GDM1 (cell line): ENCODE measurements around the gene TSPAN11.
"Not testable (repeated sequence)": the region's sequence is repeated elsewhere in the genome, so short reads cannot be mapped to it uniquely, and the experiment has no call there.

Experiments
- DNase-seq: peaks from one replicate; lab custom pipeline; 2025; lab: John Stamatoyannopoulos, UW

The TSPAN11 gene

DNA sequence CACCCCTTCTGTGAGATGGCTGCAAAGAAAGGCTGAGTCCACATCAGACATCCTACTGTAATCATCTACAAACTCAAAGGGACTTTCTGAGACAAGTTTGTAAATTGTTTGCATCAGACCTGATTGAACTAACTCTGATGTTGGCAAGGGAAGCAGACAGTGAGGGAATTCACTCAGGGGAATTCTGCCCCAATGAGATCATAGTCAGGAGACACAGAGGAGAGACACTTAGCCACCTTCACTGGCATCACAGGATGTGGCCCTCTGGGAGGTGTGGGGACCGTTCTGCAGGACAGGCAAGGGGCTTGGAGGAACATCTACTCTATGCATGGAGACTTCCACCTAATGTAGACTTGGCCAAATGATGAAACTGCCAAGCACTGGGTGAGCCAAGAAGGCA, 76.5 kb downstream of the TSPAN11 start:
- DNase-seq: no peak

DNA sequence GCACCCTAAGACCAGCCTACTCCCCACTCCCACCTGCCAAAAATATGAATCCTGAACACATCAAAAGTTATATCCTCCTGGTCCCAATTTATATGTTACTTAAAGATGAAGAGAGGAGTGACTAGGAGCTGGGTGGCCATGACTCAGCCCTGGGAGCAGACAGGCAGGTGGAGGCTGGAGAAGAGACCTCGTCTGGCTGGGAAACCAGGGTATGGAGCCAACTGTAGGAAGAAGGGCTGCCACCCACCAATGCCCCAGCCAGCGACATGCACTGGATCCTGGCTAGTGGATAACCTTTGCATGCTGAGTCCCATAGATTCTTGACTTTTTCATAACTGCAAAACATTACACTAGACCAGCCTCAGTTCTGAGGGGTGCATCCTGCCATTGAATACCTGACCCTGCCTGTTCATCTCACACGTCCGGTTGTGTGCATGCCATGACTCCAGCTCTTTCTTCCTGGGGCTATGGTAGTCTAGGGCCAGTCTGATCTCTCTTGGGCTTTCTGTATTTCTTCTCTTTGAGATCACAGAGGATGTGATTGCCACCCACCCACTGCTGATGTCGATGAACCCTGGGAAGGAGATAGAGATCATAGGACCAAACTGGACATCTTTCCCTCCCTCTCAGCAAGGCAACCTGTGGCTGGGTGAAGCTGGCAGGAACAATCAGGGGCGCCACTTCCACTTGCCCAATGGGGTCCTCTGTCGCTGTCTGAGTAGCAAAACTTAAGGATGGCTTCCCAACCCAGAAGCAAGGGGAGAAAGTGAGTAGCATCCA, 77.5 kb downstream of the TSPAN11 start:
- DNase-seq: no peak

DNA sequence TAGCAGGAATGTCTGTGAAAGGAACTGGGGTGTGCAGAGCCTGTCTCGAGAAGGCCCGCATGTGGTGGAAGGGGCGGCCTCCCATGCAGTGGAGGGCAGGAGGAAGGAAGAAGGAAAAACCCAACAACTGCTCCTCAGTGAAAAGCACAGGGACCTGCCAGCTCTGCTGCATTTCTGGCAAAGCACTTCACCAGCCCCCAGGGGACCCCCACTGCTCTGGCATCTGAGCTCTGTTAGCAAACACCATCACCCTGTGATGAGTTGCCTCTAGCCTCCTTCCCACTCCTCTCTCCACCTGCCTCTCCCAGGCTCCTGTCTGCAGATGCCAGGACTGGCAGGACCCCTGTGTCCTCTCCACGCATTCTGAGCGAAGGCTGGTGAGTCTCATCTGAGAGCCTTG, 78.1 kb downstream of the TSPAN11 start:
- no peak for DNase-seq

DNA sequence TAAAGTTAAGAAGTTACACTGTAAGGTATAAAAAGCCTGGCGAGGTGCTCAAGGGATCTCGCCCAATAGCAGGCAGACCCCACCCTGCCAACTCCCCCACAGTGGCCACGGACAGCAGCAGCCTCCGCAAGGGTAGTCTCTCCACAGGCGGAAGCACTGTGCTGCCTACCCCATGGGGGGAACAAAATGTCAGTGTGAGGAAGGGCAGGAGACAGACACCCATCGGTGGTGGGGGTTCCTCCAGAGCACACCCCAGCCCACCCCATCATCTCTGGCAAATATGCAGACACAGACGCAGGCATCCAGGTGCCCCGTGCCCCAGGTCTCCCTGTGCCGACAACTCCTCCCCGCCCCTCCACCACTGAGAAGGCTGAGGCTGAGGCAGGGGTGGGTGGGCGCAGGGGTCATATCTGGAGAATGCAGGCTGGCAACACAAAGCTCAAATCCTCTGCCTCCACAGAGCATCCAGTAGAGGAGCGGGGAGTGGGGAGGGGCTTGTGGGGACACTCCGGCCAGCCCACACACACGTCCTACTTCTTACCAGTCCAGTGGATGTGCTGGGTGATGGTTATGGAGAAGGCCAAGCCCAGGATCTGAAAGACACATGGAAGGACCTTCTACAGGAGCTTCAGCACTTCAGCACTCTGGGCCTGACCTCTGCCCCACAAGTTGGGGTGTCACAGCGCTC, 78.9 kb downstream of the TSPAN11 start:
- no peak for DNase-seq

DNA sequence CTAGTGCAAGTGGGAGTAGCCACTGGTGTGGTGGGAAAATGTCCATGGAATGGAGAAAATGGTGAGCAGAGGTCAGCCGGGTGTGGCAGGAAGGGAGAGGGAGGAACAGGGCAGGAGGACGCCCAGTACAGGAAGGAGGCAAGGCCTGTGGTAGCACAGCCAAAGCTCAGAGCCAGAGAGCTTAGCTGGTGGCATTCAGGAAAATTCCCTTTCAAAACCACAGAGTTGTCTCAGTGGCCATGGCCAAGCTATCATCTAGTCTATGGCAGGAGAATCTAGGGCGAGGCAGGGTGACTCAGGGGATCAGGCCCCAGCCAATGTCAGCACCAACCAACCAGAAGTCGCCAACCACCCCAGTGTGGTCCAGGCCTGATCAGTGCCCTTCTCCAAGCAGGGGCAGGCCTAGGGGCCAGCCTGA, 79.4 kb downstream of the TSPAN11 start:
- no peak for DNase-seq

DNA sequence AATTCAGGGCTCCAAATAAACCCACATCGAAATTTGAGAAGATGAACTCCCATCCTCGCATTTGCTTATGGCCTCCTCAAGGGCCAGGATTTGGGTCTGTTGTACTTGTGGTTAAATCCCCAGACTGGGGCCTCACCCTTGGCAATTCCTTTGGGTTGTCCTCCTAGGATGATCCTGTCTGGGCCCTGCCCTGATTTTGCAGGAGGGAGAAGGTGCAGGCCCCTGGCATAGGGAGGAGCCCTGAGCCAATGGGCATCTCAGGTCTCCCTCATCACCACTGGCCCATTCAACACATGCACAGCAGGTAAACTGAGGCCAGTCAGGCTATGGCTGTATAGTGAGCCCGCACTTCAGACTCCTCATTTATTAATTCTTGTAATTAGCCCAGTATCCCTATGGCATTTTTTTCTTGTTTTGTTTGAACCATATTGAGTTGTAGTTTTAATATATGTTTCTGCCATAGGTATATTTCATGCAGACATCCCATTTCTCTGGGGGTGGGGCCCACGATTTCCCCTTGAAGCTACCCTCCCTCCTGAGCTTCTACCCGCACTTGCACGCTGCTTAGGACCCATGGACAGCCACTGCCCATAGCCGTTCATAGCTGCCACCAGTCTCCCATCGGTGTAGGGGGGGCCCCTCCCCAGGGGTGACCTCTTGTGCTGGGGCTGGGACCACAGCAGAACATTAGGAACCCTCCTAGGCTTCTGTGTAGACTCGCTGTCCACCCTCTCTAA, 80.0 kb downstream of the TSPAN11 start:
- no peak for DNase-seq

DNA sequence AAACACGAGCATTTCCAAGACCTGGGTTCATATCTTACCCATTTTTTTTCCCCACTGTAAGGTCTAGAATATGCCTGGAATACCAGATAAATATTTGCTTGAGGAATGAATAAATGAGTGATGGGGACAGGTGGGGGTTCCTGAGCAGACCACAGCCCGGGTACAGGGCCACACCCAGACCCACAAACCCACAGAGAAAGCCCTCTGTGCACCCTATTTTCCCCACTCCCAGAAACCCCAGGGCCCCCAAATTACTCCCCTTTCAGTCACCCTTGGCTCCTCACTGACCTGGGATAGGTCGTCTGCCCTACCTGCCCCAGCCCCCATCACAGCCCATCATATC, 80.6 kb downstream of the TSPAN11 start:
- DNase-seq: no peak

DNA sequence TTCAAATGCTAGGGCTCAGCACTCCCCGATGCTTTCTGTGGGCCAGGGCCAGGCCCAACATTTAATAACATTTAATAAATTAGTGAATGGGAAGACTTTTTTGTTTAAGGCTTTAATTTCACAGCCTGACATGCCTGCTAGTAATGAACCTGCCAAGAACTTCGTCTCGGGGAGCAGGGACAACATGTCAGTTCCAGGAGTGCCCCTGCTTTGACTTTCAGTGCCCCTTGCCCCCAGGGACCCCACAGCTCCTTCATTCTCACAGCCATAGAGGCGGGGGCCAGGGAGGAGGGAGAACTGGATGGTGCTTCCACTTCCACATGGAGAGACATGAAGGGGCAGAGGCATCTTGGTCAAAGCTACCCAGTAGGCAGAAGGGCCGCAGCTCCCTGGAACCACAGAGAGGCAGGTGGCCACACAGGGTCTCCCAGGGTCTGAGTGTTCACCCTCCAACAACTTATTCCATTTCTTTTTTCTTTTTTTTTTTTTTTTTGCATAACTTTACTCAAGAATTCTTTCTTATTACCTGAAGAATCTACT, 81.2 kb downstream of the TSPAN11 start:
- no peak for DNase-seq

DNA sequence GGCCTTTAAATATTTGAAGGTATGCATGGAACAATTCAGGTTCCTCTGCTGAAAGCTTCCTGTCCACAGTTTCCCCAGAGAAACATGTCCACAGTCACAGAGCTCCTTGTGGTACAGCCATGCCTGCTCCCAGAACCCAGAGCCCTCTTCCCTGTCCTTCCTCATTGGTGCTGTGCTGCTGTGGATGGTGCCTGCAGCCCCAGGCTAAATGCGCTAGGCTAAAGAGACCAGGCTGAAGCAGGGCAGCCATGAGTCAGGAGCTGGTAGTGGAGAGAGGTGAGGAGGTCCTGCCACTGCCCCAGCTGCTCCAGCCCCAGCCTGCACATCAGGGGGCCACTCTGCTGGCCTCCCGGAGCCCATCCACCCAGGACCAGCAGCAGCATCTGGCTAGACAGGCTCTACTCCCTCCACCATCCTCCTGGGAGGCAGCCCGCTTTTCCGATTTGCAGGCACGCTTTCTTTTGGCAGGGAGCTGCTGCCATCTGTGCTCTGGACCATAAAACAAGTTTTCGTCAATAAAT, 81.8 kb downstream of the TSPAN11 start:
- no peak for DNase-seq

DNA sequence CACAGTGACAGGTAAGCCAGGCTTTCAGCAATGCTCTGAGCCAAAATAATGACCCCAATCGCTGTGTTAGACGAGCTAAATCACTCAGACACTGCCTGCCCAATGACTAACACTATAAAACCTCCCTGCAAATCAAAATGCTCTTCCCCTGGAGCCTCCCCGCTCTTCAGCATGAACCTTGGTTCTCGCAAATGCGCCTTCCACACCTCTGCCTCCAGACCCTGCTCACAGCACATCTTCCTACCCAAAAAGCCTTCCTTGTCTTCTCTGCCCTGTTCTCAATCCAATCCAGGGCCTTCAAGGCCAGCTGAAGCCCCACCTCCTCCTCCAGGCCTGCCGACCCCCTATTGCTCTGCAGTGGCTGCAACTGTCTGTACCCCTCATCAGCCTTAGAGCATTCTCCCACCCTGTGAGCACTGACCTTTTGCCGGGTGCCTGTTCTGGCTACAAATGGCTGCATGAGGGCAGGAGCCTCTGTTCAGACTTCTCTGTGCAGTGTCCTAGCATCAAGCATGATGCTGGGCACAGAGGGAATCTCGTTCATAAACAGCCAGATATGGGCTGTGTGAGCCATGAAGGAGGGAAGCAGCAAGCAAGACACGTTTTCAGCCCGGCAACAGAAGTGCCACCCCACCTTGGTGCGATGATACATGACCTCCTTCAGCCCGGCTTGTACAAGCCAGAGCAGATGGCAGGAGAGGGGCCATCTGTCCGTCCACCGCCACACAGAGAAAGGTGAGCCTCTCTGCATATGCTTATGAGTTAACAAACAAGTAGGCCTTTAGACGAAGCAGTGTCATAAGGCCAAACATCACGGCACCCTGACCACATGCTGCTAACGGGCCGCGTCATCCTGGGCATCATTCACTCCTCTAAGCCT, 82.7 kb downstream of the TSPAN11 start:
- no peak for DNase-seq

DNA sequence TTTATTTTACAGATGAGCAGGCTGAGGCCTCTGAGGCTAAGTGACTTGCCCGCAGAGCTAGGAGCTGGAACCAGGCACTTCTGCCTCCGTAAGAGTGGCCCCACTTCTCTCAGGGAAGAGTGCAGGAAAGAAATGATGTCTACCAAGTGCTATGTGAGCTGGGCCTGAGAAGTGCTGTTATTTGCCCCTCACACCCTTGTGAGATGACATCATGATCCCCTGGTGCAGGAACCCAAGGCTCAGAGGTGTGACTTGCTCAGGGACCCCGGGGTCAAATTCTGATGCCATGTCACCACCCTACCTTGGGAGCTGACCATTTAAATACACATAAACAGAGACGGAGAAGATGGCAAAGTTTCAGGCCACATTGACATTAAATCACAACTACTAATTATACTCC, 83.4 kb downstream of the TSPAN11 start:
- DNase-seq: no peak

DNA sequence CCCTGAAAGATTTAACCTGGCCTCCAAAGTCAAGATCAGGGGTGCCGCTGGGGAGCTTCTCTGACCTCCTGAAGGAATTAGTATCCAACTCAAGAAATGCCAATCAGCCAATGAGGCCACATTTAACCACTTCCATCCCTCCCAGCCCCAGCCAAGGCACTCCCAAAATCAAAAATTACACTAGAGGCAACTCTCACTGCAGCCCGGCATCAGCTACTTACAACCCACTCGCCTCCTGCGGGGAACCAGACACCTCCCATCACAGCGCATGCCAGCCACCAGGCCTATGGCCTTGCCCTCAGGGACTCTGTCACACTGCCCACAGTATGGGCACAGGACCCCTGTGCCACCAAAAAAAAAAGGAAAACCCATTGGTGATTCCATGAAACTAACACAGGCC, 84.8 kb downstream of the TSPAN11 start:
- no peak for DNase-seq

DNA sequence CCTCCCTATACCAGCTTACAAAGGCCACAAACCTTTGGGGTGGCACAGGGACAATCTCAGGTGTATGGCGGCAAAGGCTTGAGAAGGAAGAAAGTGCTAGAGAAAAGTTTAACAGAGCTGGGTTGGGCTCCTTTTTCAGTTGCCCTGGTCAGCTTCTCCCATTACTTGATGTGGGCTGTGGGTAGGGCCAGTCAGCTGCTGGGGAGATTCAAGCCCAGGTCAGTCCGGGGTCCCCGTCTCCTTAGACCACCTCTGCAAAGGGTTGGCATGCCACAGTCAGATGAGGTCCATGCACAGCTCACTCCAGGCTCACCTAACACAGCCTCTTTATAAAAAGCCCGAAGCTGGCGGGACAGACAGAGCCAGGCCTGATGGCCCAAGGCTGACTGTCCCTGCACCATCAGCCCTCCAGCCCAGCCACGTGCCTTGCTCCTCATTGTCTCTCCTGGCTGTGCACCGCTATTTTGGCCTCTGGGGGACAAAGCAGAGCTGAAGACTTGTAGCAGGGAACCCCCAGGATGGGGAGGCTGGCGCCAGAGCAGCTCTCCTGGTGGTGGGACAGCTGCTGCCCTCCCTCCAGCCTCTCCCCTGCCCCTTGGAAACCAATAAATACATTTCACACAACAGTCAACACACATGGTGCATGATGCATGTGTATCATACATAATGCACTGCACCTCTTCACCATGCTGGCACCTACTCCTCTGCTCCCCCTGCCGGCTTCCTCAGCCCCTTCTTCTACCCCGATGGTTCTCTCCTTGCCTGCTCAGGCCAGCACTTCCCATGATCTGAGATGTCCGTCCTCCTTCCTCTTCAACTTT, 85.4 kb downstream of the TSPAN11 start:
- DNase-seq: no peak

DNA sequence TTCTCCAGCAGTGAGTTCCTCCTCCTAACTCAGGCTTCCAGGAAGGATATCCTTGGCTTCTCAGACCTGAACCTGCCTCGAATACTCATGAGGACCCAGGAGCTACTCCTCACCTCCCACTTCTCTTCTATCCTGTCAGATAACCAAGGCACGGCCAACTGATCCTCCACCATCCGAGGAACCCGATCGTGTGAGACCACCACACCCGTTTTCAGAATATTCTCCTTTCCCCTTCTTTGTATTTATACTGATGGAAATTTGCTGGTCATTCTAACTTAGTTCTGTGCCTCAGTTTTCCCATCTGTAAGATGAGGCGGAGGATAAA, 86.0 kb downstream of the TSPAN11 start:
- not testable (repeated sequence) for DNase-seq

DNA sequence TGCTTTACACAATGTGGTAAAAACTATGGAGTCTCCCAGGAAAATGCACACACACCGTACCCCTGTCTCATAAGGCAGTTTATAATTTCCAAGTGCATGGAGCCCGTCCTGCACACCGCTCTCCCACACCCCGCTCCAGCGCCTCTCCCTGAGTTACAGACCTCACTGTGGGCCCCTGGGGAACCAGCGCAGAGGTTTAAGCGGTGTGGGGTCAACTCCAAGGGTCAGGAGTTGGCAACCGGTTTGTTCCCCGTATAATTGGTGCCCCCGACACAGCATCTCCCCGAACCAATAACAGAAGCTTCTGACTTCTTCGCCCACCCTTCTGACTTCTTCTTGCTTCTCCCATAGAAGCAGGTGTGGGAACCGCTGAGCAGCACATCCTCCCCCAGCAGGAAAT, 88.7 kb downstream of the TSPAN11 start:
- DNase-seq: no peak

DNA sequence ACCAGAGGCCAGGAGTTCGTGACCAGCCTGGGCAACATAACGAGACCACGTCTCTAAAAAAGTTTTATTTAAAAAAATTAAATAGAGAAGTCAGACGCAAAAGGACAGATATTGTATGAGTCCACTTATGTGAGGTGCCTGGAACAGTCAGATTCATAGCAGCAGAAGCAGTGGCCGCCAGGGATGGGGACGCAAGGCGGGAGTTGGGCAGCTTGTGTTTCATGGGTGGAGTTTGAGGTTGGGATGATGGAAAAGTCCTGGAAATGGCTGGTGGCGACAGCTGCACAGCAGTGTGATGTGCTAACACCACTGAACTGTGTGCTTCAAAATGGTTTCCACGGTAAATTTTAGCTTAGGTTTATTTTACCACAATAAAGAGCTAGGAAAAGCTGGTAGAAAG, 89.5 kb downstream of the TSPAN11 start:
- DNase-seq: no peak

DNA sequence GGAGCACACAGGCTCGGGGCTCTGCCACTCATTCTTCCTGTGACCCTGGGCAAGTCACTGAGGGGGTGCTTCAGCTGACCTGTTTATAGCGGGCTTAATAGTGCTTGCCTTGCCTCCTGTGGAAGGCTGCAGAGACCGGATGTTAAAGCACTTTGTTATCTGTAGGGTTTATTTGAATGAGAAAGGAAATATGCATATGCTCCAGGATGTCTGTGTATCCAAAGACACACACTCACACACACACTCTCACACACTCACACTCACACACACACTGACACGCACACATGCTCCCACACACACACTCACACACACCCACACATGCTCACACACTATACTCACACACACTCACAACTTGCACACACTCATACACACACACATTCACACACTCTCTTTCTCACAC, 91.0 kb downstream of the TSPAN11 start:
- DNase-seq: no peak

DNA sequence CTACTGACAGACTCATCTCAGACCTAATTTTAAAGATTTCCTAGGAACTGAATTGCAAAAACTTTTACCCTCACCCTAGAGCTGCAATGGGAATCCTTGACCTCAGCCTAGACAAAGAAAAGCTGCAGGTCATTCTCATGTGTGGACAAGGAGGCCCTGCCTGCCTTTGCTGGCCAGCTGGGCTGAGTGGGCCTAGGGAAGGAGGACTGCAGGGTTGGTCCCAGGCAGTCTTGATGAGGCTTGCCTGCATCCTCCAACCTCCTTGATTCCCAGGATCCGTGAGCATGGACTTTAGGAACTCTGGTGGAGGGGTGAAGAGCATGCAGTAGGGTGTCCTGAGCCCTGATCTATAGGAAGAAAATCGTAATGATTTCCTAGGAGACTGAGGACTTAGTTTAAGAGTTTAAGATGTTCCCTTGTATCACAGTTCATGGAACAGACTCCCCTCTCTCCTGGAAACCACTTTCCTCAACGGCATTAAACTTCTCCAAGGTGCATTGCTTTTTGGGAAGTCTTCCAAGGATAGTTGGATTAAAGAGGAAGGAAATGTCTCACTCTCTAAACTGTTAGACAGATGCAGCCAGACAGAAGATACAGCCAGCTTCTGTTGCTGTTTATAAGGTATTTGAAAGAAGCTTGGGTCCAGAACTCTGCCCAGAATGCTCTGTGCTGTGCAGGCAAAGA, 91.7 kb downstream of the TSPAN11 start:
- no peak for DNase-seq

DNA sequence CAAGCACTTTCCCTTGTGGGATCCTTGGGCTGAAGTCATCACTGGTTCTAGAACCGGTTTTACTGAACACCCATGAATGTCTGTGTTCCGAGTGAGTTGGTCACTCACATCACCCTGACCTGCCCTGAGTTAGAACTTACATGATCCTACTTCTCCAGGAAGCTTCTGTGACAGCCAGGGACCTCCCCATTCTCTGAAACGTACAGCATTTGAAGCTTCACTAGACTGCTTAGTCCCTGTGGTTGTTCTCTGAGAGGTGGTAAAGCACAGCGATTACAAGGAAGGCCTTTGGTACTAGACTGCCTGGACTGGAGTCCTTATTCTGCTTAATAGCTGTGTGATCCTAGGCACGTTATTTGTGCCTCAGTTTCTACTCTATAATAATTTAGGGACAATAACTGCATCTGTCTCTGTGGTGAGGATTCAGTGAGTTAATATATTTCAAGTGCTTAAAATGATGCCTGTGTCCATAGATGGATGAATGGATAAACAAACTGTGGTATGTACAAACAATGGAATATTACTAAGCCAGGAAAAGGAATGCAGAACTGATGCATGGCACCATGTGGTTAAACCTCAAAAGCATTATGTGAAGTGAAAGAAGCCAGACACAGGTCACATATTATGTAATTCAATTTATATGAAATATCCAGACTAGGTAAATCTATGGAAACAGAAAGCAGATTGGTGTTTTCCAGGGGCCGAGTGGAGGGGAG, 92.4 kb downstream of the TSPAN11 start:
- no peak for DNase-seq

DNA sequence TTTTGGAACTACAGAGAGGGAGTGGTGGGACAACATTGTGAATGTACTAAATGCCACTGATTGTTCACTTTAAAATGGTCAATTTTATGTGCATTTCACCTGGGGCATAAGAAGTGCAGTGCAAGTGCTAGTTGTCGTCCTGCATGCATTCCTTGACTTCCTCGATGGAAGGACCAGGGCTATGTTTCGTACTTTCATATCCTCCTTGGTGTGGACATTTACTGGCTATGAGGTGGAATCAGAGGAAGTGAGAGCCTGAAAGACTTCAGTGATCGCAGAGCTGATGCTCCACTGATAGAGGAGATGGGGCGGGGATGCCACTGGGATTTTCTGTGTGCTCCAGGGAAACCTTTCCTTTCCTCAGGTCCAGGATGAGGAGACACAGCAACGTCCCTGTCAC, 93.0 kb downstream of the TSPAN11 start:
- no peak for DNase-seq
